Smooth muscle cell of the umbilical artery (primary cell): Measurements from ENCODE around the gene PHF12. TPM values are rescaled to one million over a fixed set of nuclear protein-coding genes. Genes with fewer than 3 reads are reported as not detected.

Experiments
- total RNA-seq: library from RNA; depleted of rRNA; stranded (reverse); fragments of >200 nt; gene quantifications from 2 replicates; pipeline ENCODE4 v1.2.3, GENCODE V29; 2014

Gene PHF12
- total RNA-seq, result 10.7 and 25.1 TPM in 2 replicates

GRCh38 chr17:28951428-28951990 is at the start of gene PHF12:
Gene PHF12, minus strand, starts transcription at chr17:28951518. Its CDS starts 558 bp downstream, at chr17:28950960.

GRCh38 chr17:28902819-28903545 is 48.3 kb downstream of the PHF12 start, which contains the start of gene DHRS13:
Gene DHRS13, minus strand, starts transcription at chr17:28903079. Its CDS starts 135 bp downstream, at chr17:28902944.

GRCh38 chr17:28896884-28897768 is 54.2 kb downstream of the PHF12 start, which contains the start of gene FLOT2:
Gene FLOT2, minus strand, starts transcription at chr17:28897733. Its CDS starts 159 bp downstream, at chr17:28897574.

Other genes with a start within 250 kb of the PHF12 start
- gene PROCA1, start 239.6 kb downstream of the PHF12 start, total RNA-seq, result 1.2 and 1.4 TPM in 2 replicates
- 133 and 148 TPM in 2 replicates for gene RAB34, start 233.7 kb downstream of the PHF12 start, total RNA-seq
- gene RPL23A, start 231.5 kb downstream of the PHF12 start, total RNA-seq, result 588 and 599 TPM in 2 replicates
- gene TLCD1, start 225.3 kb downstream of the PHF12 start, total RNA-seq, result 5.3 and 5.9 TPM in 2 replicates
- 1.5 and 2.7 TPM in 2 replicates for gene NEK8, start 222.7 kb downstream of the PHF12 start, total RNA-seq
- gene TRAF4, start 207.5 kb downstream of the PHF12 start, total RNA-seq, result 33.3 and 33.5 TPM in 2 replicates
- 4.2 and 10.1 TPM in 2 replicates for gene FAM222B, start 108.7 kb downstream of the PHF12 start, total RNA-seq
- gene ERAL1, start 96.5 kb downstream of the PHF12 start, total RNA-seq, result 24.9 and 28.5 TPM in 2 replicates
- 30.0 and 42.8 TPM in 2 replicates for gene FLOT2, start 53.8 kb downstream of the PHF12 start, total RNA-seq
- 5.5 and 6.5 TPM in 2 replicates for gene DHRS13, start 48.4 kb downstream of the PHF12 start, total RNA-seq
- gene SEZ6, start 54.5 kb upstream of the PHF12 start, total RNA-seq, result not detected in 2 replicates
- gene PIPOX, start 91.6 kb upstream of the PHF12 start, total RNA-seq, result 1.5 and 1.7 TPM in 2 replicates
- gene MYO18A, start 228.9 kb upstream of the PHF12 start, total RNA-seq, result 52.0 and 72.5 TPM in 2 replicates